Pancreas (tissue), 10 donors: ENCODE results near the gene YWHAE. TPM values are rescaled to one million over a fixed set of nuclear protein-coding genes. Genes with fewer than 3 reads are reported as not detected.

Experiments
- ATAC-seq, 4 donors: fragments of 200-7000 bp; cut with Tn5 transposase; one replicate each; pipeline versions ENCODE4 v1.8.0 to v1.9.1; 2020; ENCODE audit warnings: mild to moderate bottlenecking in 4 of 4, moderate library complexity in 4 of 4
- DNase-seq, 6 donors: peaks; one replicate each; pipeline ENCODE4 v3.0.0-alpha.2; 2020
- FAIRE-seq: peaks from 2 replicates; lab custom pipeline; 2012; peaks lifted over from hg19 to GRCh38; lab: Jason Lieb, UNC
- H3K27ac ChIP-seq, 4 donors: fragments of 200-600 bp; sonication (generic); 1 replicate in 3 of 4; 2 replicates in 1 of 4; pipeline versions ENCODE4 v1.5.0 to v1.8.0; 2020
- H3K27me3 ChIP-seq, 4 donors: fragments of 200-600 bp; one replicate each; pipeline ENCODE4 v1.8.0; 2021
- H3K36me3 ChIP-seq, 3 donors: fragments of 200-600 bp; sonication (generic) in 1 of 3; one replicate each; pipeline versions ENCODE4 v1.5.0 to v1.8.0; 2020 to 2021
- H3K4me1 ChIP-seq, 3 donors: fragments of 200-600 bp; one replicate each; pipeline ENCODE4 v1.8.0; 2021
- H3K4me3 ChIP-seq, 4 donors: fragments of 200-600 bp; sonication (generic) in 2 of 4; one replicate each; pipeline versions ENCODE4 v1.5.0 to v1.8.0; 2020 to 2021
- H3K9me3 ChIP-seq, 4 donors: fragments of 200-600 bp; one replicate each; pipeline ENCODE4 v1.8.0; 2021
- WGBS, 2 donors: extraction: QIAGEN DNeasy Blood & Tissue Kit; methylation state at CpG; one replicate each; pipeline ENCODE4 v1.1.7; 2013; 5-methylcytosine and 5-hydroxymethylcytosine counted together
- intact Hi-C, 3 donors: fragments of 100-400 bp; cut with DNase I; formaldehyde crosslinking; loops; one replicate each; pipeline versions ENCODE4 v1.11.1 to v1.14.2; 2022
- polyA plus RNA-seq, 2 donors: library from polyadenylated mRNA; stranded (reverse); fragments of 200-250 nt; gene quantifications; one replicate each; pipeline ENCODE4 v1.2.3, GENCODE V29; 2013
- total RNA-seq, 6 donors: library from RNA; stranded (reverse); fragmentation: NEBNext Ultra II Directional in 4 of 6; extraction: Animal tissue kit (Norgen Biotek cat#: 25700) in 4 of 6; gene quantifications; one replicate each; pipeline versions ENCODE4 v1.2.1 to v1.2.4, GENCODE V29; 2021 to 2023
- TF ChIP-seq, protein P1 (sequence below), 4 donors: fragments of 200-600 bp; sonication (generic) in 3 of 4; IDR thresholded peaks; one replicate each; pipeline versions ENCODE4 v1.5.0 to v1.8.0; 2021; ENCODE audit warnings: antibody characterized with exemption in 4 of 4
- donor health status: healthy with polysubstance abuse.
- donor health status: DM: no; HTN: no; CAD: no; lungs with moderate emphysema.
- donor health status: DM: no; HTN: no; CAD: no.
- donor health status: control.
- donor health status: control.
- donor health status: Bipolar disorder and iron deficiency.
- donor health status: DM: yes; HTN: yes; CAD: no.
- donor health status: DM: no; HTN: no; CAD: no.
- donor health status: DM: no; HTN: no; CAD: no.
- donor health status: DM: yes; HTN: yes; CAD: no.

YWHAE gene
- total and polyA plus RNA-seq, 8 donors, result 131 to 236 (median 192) TPM

DNA sequence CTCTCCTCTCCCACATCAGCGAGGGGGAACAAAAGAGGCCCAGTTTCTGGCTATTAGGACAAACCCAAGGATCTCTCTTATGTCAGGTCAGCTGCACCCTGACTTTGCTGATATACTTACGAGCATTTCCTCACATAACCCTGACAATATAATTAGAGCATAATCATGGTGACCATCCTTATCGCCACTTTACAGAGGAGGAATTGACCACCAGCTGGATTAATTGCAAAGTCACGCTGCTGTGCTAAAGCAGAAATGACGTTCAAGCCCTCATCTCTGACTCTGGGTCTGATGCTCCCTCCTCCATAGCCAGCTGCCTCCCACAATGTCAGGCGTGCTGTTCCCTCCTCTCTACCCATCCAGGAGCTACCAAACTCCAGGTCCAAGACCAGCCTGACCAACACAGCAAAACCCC, 78.0 kb downstream of the YWHAE start:
- no peak overlapping the region for H3K27ac ChIP-seq
- ATAC-seq (peak in 1 of 4 donors; percentile 25), DNase-seq (no peak), FAIRE-seq (no peak)
- H3K9me3 ChIP-seq, result no peaks in the 10 kb centered on the region
- 60 to 66% methylated on average over 6 of the region's 6 CpGs for WGBS, 2 donors
- H3K27me3 ChIP-seq, result no peaks in the 10 kb centered on the region
- TF ChIP-seq, protein P1, sequence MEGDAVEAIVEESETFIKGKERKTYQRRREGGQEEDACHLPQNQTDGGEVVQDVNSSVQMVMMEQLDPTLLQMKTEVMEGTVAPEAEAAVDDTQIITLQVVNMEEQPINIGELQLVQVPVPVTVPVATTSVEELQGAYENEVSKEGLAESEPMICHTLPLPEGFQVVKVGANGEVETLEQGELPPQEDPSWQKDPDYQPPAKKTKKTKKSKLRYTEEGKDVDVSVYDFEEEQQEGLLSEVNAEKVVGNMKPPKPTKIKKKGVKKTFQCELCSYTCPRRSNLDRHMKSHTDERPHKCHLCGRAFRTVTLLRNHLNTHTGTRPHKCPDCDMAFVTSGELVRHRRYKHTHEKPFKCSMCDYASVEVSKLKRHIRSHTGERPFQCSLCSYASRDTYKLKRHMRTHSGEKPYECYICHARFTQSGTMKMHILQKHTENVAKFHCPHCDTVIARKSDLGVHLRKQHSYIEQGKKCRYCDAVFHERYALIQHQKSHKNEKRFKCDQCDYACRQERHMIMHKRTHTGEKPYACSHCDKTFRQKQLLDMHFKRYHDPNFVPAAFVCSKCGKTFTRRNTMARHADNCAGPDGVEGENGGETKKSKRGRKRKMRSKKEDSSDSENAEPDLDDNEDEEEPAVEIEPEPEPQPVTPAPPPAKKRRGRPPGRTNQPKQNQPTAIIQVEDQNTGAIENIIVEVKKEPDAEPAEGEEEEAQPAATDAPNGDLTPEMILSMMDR (IDR thresholded peaks at IDR 0.05), result no peak
- H3K4me3 ChIP-seq, result no peak overlapping the region
- intact Hi-C loops, result loop anchor here in 1 of 3 donors (5.0 kb wide), 1 partner anchor 40 kb away; no protein-coding TSS in a partner anchor
- H3K36me3 ChIP-seq, result no peaks in the 10 kb centered on the region
- H3K4me1 ChIP-seq, result no peaks in the 10 kb centered on the region

DNA sequence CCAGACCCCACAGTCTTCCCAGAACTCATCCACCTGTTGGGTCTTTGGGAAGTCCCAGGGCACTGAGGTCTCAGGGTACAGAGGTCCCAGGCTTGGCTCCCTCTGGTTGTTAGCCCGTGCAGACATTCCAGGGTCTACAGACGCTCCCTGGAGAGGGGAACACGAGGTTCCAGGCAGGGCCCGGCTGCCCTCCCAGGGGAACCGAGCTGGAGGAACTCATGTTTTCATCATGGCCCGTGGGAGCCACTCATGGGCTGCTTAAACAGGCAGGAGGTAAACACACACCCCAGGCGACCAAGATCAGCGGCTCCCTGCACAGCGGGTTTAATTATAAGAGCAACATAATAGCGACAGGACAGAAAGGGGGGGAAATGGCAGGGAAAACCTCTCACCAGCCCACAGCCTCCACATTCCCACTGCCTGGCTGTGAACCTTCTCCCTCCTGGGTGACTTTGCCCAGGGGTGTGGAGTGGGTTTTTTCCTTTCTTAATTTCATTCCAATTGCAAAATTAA, 84.1 kb downstream of the YWHAE start:
- H3K27ac ChIP-seq, result no peak overlapping the region
- 47% methylated on average over 10 of the region's 10 CpGs for WGBS, 2 donors
- no peaks in the 10 kb centered on the region for H3K9me3 ChIP-seq
- DNase-seq (peak in 1 of 6 donors; percentile 26), FAIRE-seq (no peak), ATAC-seq (peak in 2 of 4 donors; percentile 14 to 58)
- TF ChIP-seq, protein P1 (IDR thresholded peaks at IDR 0.05), result no peak
- no peaks in the 10 kb centered on the region for H3K27me3 ChIP-seq
- H3K36me3 ChIP-seq, result no peaks in the 10 kb centered on the region
- intact Hi-C loops, result no loop called here
- H3K4me3 ChIP-seq, result no peak overlapping the region
- no peaks in the 10 kb centered on the region for H3K4me1 ChIP-seq

DNA sequence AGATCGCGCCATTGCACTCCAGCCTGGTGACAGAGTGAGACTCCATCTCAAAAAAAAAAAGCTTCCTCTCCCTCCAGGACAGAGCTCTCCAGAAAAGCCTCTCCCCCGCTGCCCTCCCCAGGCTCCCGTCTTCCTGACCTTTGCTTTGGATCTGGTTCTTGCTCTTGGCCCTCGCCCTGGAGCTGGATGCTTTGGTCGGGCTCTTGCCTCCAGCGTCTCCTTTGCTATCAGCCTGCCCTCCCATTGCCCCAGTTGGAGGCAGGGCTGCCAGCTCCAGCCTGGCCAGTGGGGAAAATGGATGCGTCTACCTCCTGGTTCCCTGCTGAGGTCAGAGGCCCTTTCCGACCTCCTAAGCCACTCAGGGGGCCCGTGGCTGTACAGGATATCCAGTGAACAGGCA, 84.6 kb downstream of the YWHAE start:
- TF ChIP-seq, protein P1 (IDR thresholded peaks at IDR 0.05), result no peak
- Histone ChIP-seq H3K27ac (no peak overlapping the region), H3K4me3 (no peak overlapping the region), H3K36me3 (no peaks in the 10 kb centered on the region), H3K27me3 (no peaks in the 10 kb centered on the region), H3K4me1 (no peaks in the 10 kb centered on the region), H3K9me3 (no peaks in the 10 kb centered on the region)
- DNase-seq, result peak in 1 of 6 donors; percentile 26
- no peak for FAIRE-seq
- WGBS, 2 donors, result 60 to 71% methylated on average over 10 of the region's 10 CpGs
- peak in 1 of 4 donors; percentile 52 for ATAC-seq
- intact Hi-C loops, result no loop called here

DNA sequence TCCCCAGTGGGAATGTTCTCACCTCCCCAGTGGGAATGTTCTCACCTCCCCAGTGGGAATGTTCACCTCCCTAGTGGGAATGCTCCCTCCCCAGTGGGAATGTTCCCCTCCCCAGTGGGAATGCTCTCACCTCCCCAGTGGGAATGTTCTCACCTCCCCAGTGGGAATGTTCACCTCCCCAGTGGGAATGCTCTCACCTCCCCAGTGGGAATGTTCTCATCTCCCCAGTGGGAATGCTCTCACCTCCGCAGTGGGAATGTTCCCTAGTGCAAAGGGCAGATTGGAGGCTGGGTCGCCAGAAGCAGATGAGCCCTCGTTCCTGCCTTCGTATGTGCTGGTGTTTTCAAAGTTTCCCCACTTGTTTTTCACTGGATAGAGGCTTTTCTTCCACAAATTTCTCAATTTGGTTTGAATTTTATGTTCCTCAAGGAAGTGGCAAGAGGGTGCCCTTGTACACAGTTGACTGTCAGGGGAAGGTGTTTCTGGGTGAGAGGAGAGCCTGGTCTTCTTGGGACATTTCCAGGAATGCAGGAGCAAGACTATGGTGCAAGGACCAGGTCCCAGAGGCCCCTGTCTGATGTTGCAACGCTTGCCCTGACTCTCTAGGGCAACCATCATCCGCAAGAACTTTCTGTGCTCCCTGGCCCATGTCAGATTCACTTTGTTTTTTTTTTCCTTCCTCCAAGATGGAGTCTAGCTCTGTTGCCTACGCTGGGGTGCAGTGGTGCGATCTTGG, 86.6 kb downstream of the YWHAE start:
- DNase-seq (no peak), FAIRE-seq (no peak), ATAC-seq (peak in 1 of 4 donors; percentile 40)
- intact Hi-C loops, result no loop called here
- 60 to 80% methylated on average over 8 of the region's 8 CpGs for WGBS, 2 donors
- TF ChIP-seq, protein P1 (IDR thresholded peaks at IDR 0.05), result no peak
- H3K4me3 ChIP-seq, result no peak overlapping the region
- H3K27ac ChIP-seq, result no peak overlapping the region
- no peaks in the 10 kb centered on the region for H3K9me3 ChIP-seq
- H3K4me1 ChIP-seq, result no peaks in the 10 kb centered on the region
- H3K36me3 ChIP-seq, result no peaks in the 10 kb centered on the region
- H3K27me3 ChIP-seq, result no peaks in the 10 kb centered on the region
